OCI-LY3 (cell line): ENCODE data around the gene CBR4.

Experiments
- H2AFZ ChIP-seq: fragments of 200-600, 300-600 bp; shearing (Covaris generic); 2 replicates; pipeline ENCODE4 v1.6.0; 2014; ENCODE audit warnings: antibody characterized with exemption, low read depth, low read length
- H3K27ac ChIP-seq: fragments of 200-600, 300-600 bp; sonication (generic); 2 replicates; pipeline ENCODE4 v1.5.1; 2014; ENCODE audit warnings: mild to moderate bottlenecking, low read length, moderate library complexity, mixed read lengths
- H3K27me3 ChIP-seq: fragments of 200-600, 300-600 bp; sonication (generic); 2 replicates; pipeline ENCODE4 v1.6.1; 2014; ENCODE audit warnings: low read depth, low read length, mixed read lengths
- H3K36me3 ChIP-seq: fragments of 200-600, 300-600 bp; sonication (generic); replicated peaks from 2 replicates; pipeline ENCODE3; 2014; ENCODE audit warnings: low read depth, low read length, mixed read lengths
- H3K4me1 ChIP-seq: fragments of 300-600, 200-600 bp; sonication (generic); 2 replicates; pipeline ENCODE4 v1.6.1; 2014; ENCODE audit warnings: low read length, mixed read lengths
- H3K4me2 ChIP-seq: fragments of 200-600, 300-600 bp; sonication (generic); 2 replicates; pipeline ENCODE4 v1.6.1; 2014; ENCODE audit warnings: low read length, mixed read lengths
- H3K4me3 ChIP-seq: fragments of 300-600, 200-600 bp; sonication (generic); 2 replicates; pipeline ENCODE4 v1.5.1; 2014; ENCODE audit warnings: antibody characterized with exemption, mild to moderate bottlenecking, low read length, moderate library complexity
- H3K79me2 ChIP-seq: fragments of 300-600, 200-600 bp; shearing (Covaris generic); 2 replicates; pipeline ENCODE4 v1.6.1; 2014; ENCODE audit warnings: mild to moderate bottlenecking, low read length, mixed read lengths
- H3K9ac ChIP-seq: fragments of 300-600, 200-600 bp; shearing (Covaris generic); 2 replicates; pipeline ENCODE4 v1.6.0; 2014; ENCODE audit warnings: mild to moderate bottlenecking, low read length, moderate library complexity
- H3K9me3 ChIP-seq: fragments of 200-600, 300-600 bp; shearing (Covaris generic); 2 replicates; pipeline ENCODE4 v1.6.1; 2014; ENCODE audit warnings: low read length, mixed read lengths; ENCODE audit not compliant: insufficient read depth
- H4K20me1 ChIP-seq: fragments of 200-600, 300-600 bp; sonication (generic); 2 replicates; pipeline ENCODE4 v1.6.1; 2016; ENCODE audit warnings: low read length, mixed read lengths; ENCODE audit not compliant: insufficient read depth
- EZH2phosphoT487 ChIP-seq: fragments of 200-600 bp; shearing (Covaris generic); IDR thresholded peaks from 2 replicates; pipeline ENCODE4 v1.6.1; 2018; ENCODE audit warnings: antibody characterized with exemption, mixed run types, low read depth
- TF ChIP-seq, protein P1 (sequence below): fragments of 200-600, 300-600 bp; sonication (generic); IDR thresholded peaks from 2 replicates; pipeline ENCODE4 v1.5.1; 2014; ENCODE audit warnings: antibody characterized with exemption, low read length, low read depth

CBR4 gene

DNA sequence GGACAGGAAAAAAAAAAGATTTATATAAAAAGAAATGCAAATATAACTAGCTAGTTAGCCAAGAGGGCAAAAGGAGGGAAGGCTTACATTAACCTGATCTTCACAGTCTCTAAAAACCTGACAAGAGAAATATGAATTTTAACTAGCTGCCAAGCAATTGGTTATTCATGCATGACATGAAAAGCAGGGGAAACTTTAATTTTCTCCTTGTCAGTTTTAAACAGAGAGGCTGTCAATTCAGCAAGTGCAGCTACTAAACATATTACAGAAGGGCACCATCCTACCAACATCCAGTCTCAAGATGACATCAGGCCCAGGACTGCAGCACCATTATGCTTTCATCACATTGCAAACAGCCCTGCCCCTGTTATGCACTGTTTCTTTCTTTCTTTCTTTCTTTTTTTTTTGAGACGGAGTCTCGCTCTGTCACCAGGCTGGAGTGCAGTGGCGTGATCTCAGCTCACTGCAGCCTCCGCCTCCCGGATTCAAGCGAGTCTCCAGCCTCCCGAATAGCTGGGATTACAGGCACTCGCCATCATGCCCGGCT is 38.9 kb upstream of the CBR4 start:
- Histone ChIP-seq H3K9ac (no peak overlapping the region), H3K27ac (no peak overlapping the region), H4K20me1 (no peaks in the 10 kb centered on the region), H3K4me1 (peaks cover 6% of the 10 kb centered on the region; the same call in 1 of the 2 replicates), H3K4me2 (no peak overlapping the region), H3K4me3 (no peak overlapping the region), H3K79me2 (no peaks in the 10 kb centered on the region), H3K9me3 (no peaks in the 10 kb centered on the region), H3K36me3 (no peaks in the 10 kb centered on the region), H3K27me3 (peaks cover 45% of the 10 kb centered on the region), H2AFZ (no peak overlapping the region)
- no peak for TF ChIP-seq EZH2phosphoT487
- TF ChIP-seq, protein P1, sequence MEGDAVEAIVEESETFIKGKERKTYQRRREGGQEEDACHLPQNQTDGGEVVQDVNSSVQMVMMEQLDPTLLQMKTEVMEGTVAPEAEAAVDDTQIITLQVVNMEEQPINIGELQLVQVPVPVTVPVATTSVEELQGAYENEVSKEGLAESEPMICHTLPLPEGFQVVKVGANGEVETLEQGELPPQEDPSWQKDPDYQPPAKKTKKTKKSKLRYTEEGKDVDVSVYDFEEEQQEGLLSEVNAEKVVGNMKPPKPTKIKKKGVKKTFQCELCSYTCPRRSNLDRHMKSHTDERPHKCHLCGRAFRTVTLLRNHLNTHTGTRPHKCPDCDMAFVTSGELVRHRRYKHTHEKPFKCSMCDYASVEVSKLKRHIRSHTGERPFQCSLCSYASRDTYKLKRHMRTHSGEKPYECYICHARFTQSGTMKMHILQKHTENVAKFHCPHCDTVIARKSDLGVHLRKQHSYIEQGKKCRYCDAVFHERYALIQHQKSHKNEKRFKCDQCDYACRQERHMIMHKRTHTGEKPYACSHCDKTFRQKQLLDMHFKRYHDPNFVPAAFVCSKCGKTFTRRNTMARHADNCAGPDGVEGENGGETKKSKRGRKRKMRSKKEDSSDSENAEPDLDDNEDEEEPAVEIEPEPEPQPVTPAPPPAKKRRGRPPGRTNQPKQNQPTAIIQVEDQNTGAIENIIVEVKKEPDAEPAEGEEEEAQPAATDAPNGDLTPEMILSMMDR = no peak

DNA sequence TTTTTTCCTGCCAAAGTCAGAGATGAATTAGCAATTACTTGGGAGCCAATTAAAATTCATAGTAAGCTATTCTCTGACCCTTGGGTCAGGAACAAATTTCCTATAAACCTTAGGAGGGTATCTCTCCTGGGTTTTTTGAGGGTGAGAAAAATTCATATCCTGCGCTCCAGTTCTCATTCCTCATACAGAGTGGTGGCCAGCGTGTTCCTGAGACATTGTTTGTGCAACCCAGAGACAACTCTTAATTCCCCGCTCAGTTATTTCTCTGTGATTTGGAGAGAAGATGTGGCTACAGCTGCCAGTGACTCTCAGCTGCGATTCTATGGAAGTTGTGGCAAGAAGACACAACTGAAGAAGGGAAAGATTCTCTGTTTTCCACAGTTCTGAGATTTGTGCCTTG is 37.9 kb upstream of the CBR4 start:
- Histone ChIP-seq H3K4me2 (no peak overlapping the region), H3K27ac (no peak overlapping the region), H3K4me1 (peaks cover 11% of the 10 kb centered on the region), H3K9ac (no peak overlapping the region), H4K20me1 (peaks cover 3% of the 10 kb centered on the region; the same call in 1 of the 2 replicates), H3K27me3 (peaks cover 43% of the 10 kb centered on the region), H3K4me3 (no peak overlapping the region), H2AFZ (no peak overlapping the region), H3K79me2 (no peaks in the 10 kb centered on the region), H3K9me3 (no peaks in the 10 kb centered on the region), H3K36me3 (no peaks in the 10 kb centered on the region)
- no peak for TF ChIP-seq EZH2phosphoT487
- TF ChIP-seq, protein P1 = no peak

DNA sequence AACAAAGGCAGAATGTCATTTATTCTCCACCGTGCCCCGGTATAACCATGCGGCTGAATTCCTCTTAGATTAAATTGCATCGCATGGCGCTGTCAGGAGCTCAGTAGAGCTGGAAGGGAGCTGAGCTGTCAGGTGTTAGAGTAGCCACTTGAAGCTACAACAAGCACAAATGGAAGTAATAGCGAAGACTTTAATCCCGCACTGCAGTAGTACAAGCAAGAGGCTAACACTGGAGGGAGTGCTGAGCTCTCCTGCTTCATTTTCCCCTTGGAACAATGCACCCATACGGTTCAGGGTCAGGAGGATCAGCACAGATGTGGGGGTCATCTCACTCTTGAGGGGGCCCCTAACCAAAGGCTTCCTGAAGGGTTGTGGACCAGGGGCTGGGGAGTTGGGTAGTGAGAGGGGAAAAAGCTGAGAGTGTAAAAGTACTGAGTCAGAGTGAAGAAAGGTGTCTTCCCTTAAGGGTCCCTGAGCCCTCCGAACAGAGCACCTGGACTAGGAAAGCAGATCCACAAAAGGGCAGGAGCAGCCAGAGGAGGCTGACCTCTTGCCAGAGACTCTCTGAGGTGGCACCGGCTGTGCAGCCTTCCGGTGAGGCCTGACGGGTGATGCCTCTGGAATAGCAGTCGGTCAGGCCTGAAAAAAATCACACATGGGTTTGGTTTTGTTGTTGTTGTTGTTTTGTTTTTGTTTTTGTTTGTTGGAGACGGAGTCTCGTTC is 36.0 kb upstream of the CBR4 start:
- peaks cover 22% of the 10 kb centered on the region for H3K4me1 ChIP-seq
- TF ChIP-seq EZH2phosphoT487 = no peak
- TF ChIP-seq, protein P1 = 0 out of 2 replicates have a peak, but pooled peaks have one; percentile 7
- H2AFZ ChIP-seq = no peak overlapping the region
- no peaks in the 10 kb centered on the region for H3K36me3 ChIP-seq
- no peak overlapping the region for H3K27ac ChIP-seq
- H3K79me2 ChIP-seq = no peaks in the 10 kb centered on the region
- no peak overlapping the region for H3K9ac ChIP-seq
- no peaks in the 10 kb centered on the region for H3K9me3 ChIP-seq
- no peak overlapping the region for H3K4me2 ChIP-seq
- no peak overlapping the region for H3K4me3 ChIP-seq
- peaks cover 37% of the 10 kb centered on the region for H3K27me3 ChIP-seq
- H4K20me1 ChIP-seq = peaks cover 6% of the 10 kb centered on the region; the same call in 1 of the 2 replicates

DNA sequence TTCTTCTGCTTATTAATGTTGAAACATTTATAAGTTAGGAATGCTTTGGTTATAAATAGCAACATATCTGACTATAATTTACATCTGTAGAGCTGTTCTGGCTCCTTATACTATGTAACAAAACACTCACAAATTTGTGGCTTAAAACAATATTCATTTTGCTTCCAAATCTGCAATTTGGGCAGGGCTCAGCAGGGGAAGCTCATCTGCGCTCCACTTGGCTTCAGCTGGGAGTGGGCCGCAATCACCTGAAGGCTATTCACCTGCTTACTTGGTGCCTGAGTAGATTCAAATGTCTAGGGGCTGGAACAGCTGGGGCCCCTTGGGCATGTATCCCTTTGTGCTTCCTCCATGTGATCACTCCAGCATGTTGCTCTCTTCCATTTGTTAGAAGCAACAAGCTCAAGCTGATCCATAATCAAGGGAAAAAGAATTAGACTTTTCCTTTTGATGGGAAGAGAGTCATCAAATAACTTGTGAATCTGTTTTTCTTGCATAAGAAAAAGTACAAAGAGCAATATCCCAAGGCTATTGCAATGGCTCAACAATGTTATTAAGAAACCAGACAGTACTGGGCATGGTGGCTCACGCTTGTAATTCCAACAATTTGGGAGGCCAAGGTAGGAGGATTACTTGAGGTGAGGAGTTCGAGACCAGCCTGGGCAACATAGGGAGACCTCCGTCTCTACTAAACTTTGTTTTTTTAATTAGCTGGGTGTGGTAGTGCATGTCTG is 34.8 kb upstream of the CBR4 start:
- H3K27ac ChIP-seq = no peak overlapping the region
- no peaks in the 10 kb centered on the region for H3K79me2 ChIP-seq
- no peak for TF ChIP-seq EZH2phosphoT487
- TF ChIP-seq, protein P1 = no peak
- H3K4me2 ChIP-seq = no peak overlapping the region
- H2AFZ ChIP-seq = no peak overlapping the region
- no peaks in the 10 kb centered on the region for H3K36me3 ChIP-seq
- H3K27me3 ChIP-seq = peaks cover 28% of the 10 kb centered on the region
- peaks cover 6% of the 10 kb centered on the region; the same call in 1 of the 2 replicates for H4K20me1 ChIP-seq
- H3K4me1 ChIP-seq = peaks cover 22% of the 10 kb centered on the region
- H3K9me3 ChIP-seq = no peaks in the 10 kb centered on the region
- H3K9ac ChIP-seq = no peak overlapping the region
- no peak overlapping the region for H3K4me3 ChIP-seq
